Esophagus (tissue), 2 donors: ENCODE measurements around the gene PIGP. TPM values are rescaled to one million over a fixed set of nuclear protein-coding genes. Genes with fewer than 3 reads are reported as not detected.

ENCODE experiments used
- H3K27ac ChIP-seq, 2 donors: one replicate each; pipeline ENCODE4 v1.5.1; 2013; ENCODE audit warnings: low read depth in 2 of 2, mild to moderate bottlenecking in 2 of 2, inconsistent platforms in 1 of 2, low read length in 1 of 2, moderate library complexity in 1 of 2
- H3K27me3 ChIP-seq, 2 donors: one replicate each; pipeline ENCODE4 v1.6.1; 2013; ENCODE audit warnings: low read length in 2 of 2, control low read depth in 1 of 2, mild to moderate bottlenecking in 1 of 2; ENCODE audit not compliant: insufficient read depth in 2 of 2, control insufficient read depth in 1 of 2
- H3K36me3 ChIP-seq, 2 donors: one replicate each; pipeline ENCODE4 v1.6.1; 2013; ENCODE audit warnings: low read length in 1 of 2; ENCODE audit not compliant: control insufficient read depth in 2 of 2, insufficient read depth in 2 of 2
- H3K4me1 ChIP-seq, 2 donors: one replicate each; pipeline ENCODE4 v1.6.1; 2013; ENCODE audit warnings: low read length in 1 of 2; ENCODE audit not compliant: control insufficient read depth in 2 of 2, insufficient read depth in 2 of 2
- H3K4me3 ChIP-seq, 2 donors: one replicate each; pipeline ENCODE4 v1.5.1; 2013; ENCODE audit warnings: low read length in 2 of 2, mild to moderate bottlenecking in 2 of 2, low read depth in 1 of 2, moderate library complexity in 1 of 2
- H3K9me3 ChIP-seq, 2 donors: one replicate each; pipeline ENCODE4 v1.6.1; 2013; ENCODE audit warnings: mild to moderate bottlenecking in 2 of 2, low read depth in 1 of 2, low read length in 1 of 2, moderate library complexity in 1 of 2; ENCODE audit not compliant: control insufficient read depth in 2 of 2, insufficient read depth in 1 of 2
- WGBS, 2 donors: extraction: QIAGEN DNeasy Blood & Tissue Kit; methylation state at CpG; one replicate each; pipeline ENCODE4 v1.1.7; 2013; 5-methylcytosine and 5-hydroxymethylcytosine counted together
- polyA plus RNA-seq, 2 donors: library from polyadenylated mRNA; stranded (reverse); fragments of 200-250 nt; gene quantifications; one replicate each; pipeline ENCODE4 v1.2.3, GENCODE V29; 2013
- donor health status: healthy with polysubstance abuse.
- donor health status: Bipolar disorder and iron deficiency.

The PIGP gene
- polyA plus RNA-seq, 2 donors: 13.4 to 14.6 TPM

- Histone ChIP-seq H3K27me3 (no peaks in the 10 kb centered on the region), H3K4me1 (no peaks in the 10 kb centered on the region), H3K36me3 (peaks cover 6 to 8% of the 10 kb centered on the region in 2 donors), H3K9me3 (no peaks in the 10 kb centered on the region), H3K4me3 (no peak overlapping the region), H3K27ac (no peak overlapping the region)
- 98% methylated on average over 6 of the region's 6 CpGs for WGBS, 2 donors
Observed at GRCh38 chr21:37100316-37100715, 27.4 kb upstream of the PIGP start.

GRCh38 chr21:37098751-37099150 lies 25.9 kb upstream of the PIGP start:
- Histone ChIP-seq H3K27ac (no peak overlapping the region), H3K27me3 (no peaks in the 10 kb centered on the region), H3K9me3 (no peaks in the 10 kb centered on the region), H3K36me3 (peaks cover 6 to 8% of the 10 kb centered on the region in 2 donors), H3K4me1 (no peaks in the 10 kb centered on the region), H3K4me3 (no peak overlapping the region)
- 92% methylated on average over 2 of the region's 2 CpGs for WGBS, 2 donors

- Histone ChIP-seq H3K36me3 (peaks cover 6 to 8% of the 10 kb centered on the region in 2 donors), H3K4me1 (no peaks in the 10 kb centered on the region), H3K4me3 (no peak overlapping the region), H3K27me3 (no peaks in the 10 kb centered on the region), H3K27ac (no peak overlapping the region), H3K9me3 (no peaks in the 10 kb centered on the region)
- WGBS, 2 donors: 94 to 96% methylated on average over 4 of the region's 4 CpGs
Observed at GRCh38 chr21:37095821-37096220, 22.9 kb upstream of the PIGP start.

- H3K9me3 ChIP-seq: no peaks in the 10 kb centered on the region
- peaks cover 6 to 8% of the 10 kb centered on the region in 2 donors for H3K36me3 ChIP-seq
- no peak overlapping the region for H3K27ac ChIP-seq
- no peaks in the 10 kb centered on the region for H3K27me3 ChIP-seq
- no peak overlapping the region for H3K4me3 ChIP-seq
- no peaks in the 10 kb centered on the region for H3K4me1 ChIP-seq
Observed at GRCh38 chr21:37093977-37094376, 21.1 kb upstream of the PIGP start.

- no peaks in the 10 kb centered on the region for H3K4me1 ChIP-seq
- no peaks in the 10 kb centered on the region for H3K36me3 ChIP-seq
- no peaks in the 10 kb centered on the region for H3K9me3 ChIP-seq
- WGBS, 2 donors: 72 to 75% methylated on average over 5 of the region's 5 CpGs
- H3K4me3 ChIP-seq: no peak overlapping the region
- H3K27me3 ChIP-seq: no peaks in the 10 kb centered on the region
- no peak overlapping the region for H3K27ac ChIP-seq
Observed at GRCh38 chr21:37088186-37088735, 15.4 kb upstream of the PIGP start.

- Histone ChIP-seq H3K9me3 (no peaks in the 10 kb centered on the region), H3K36me3 (no peaks in the 10 kb centered on the region), H3K27me3 (no peaks in the 10 kb centered on the region), H3K4me1 (no peaks in the 10 kb centered on the region), H3K27ac (no peak overlapping the region), H3K4me3 (no peak overlapping the region)
- WGBS, 2 donors: 43 to 44% methylated on average over 5 of the region's 5 CpGs
Observed at GRCh38 chr21:37087188-37087587, 14.3 kb upstream of the PIGP start.

- Histone ChIP-seq H3K4me3 (no peak overlapping the region), H3K4me1 (no peaks in the 10 kb centered on the region), H3K36me3 (no peaks in the 10 kb centered on the region), H3K27ac (no peak overlapping the region), H3K27me3 (no peaks in the 10 kb centered on the region), H3K9me3 (no peaks in the 10 kb centered on the region)
- 81 to 86% methylated on average over 3 of the region's 3 CpGs for WGBS, 2 donors
Observed at GRCh38 chr21:37085726-37086125, 12.9 kb upstream of the PIGP start.

GRCh38 chr21:37082856-37083528 lies 10.1 kb upstream of the PIGP start:
- Histone ChIP-seq H3K36me3 (no peaks in the 10 kb centered on the region), H3K4me3 (no peak overlapping the region)

GRCh38 chr21:37082375-37082774 lies 9.5 kb upstream of the PIGP start:
- H3K9me3 ChIP-seq: no peaks in the 10 kb centered on the region
- WGBS, 2 donors: 60 to 71% methylated on average over 1 of the region's 1 CpG

More at GRCh38 chr21:37082856-37083528, 10.1 kb upstream of the PIGP start:
- H3K27ac ChIP-seq: no peak overlapping the region
- H3K9me3 ChIP-seq: no peaks in the 10 kb centered on the region
- H3K27me3 ChIP-seq: no peaks in the 10 kb centered on the region
- no peaks in the 10 kb centered on the region for H3K4me1 ChIP-seq

GRCh38 chr21:37079211-37079824 lies 6.4 kb upstream of the PIGP start:
- Histone ChIP-seq H3K36me3 (no peaks in the 10 kb centered on the region), H3K4me3 (no peak overlapping the region), H3K27ac (no peak overlapping the region), H3K9me3 (no peaks in the 10 kb centered on the region), H3K27me3 (no peaks in the 10 kb centered on the region), H3K4me1 (no peaks in the 10 kb centered on the region)
- WGBS, 2 donors: 65 to 71% methylated on average over 6 of the region's 6 CpGs

More at GRCh38 chr21:37082375-37082774, 9.5 kb upstream of the PIGP start:
- Histone ChIP-seq H3K36me3 (no peaks in the 10 kb centered on the region), H3K27me3 (no peaks in the 10 kb centered on the region), H3K4me1 (no peaks in the 10 kb centered on the region), H3K4me3 (no peak overlapping the region), H3K27ac (no peak overlapping the region)
